Panc1 (cell line): ENCODE results near the gene PRR13. TPM values are rescaled to one million over a fixed set of nuclear protein-coding genes. Genes with fewer than 3 reads are reported as not detected.

Experiments
- ATAC-seq: fragments of 200-7000 bp; cut with Tn5 transposase; 2 replicates; pipeline ENCODE4 v1.9.1; 2020; ENCODE audit warnings: mild to moderate bottlenecking, moderate library complexity
- BruUV-seq: library from RNA; stranded (reverse); fragments of 400-500 nt; replicated peaks from 2 replicates; lab custom pipeline; 2021; lab: Mats Ljungman, UMichigan
- CTCF ChIA-PET: fragments of 300-600 bp; sonication (Branson Sonifier 250); formaldehyde crosslinking; loops from one replicate; lab custom pipeline; 2022; ENCODE audit warnings: antibody characterized with exemption; lab: Charles Lee
- POLR2A ChIA-PET: fragments of 300-600 bp; sonication (Branson Sonifier 250); formaldehyde crosslinking; loops from one replicate; lab custom pipeline; 2022; ENCODE audit warnings: antibody characterized with exemption; lab: Charles Lee
- DNase-seq: peaks from one replicate; pipeline ENCODE4 v3.0.0-alpha.2; 2010; ENCODE audit warnings: low read depth, low spot score
- H3K27ac ChIP-seq: 2 replicates; pipeline ENCODE4 v1.5.1; 2011; ENCODE audit warnings: mild to moderate bottlenecking, low read length, inconsistent platforms
- H3K27me3 ChIP-seq: fragments of 200-500 bp; sonication (Bioruptor generic); 2 replicates; pipeline ENCODE4 v1.6.0; 2014; ENCODE audit warnings: low read length, inconsistent platforms; ENCODE audit not compliant: control insufficient read depth, insufficient read depth
- H3K36me3 ChIP-seq: fragments of 200-500 bp; sonication (Bioruptor generic); 2 replicates; pipeline ENCODE4 v1.5.1; 2014; ENCODE audit warnings: inconsistent platforms, mild to moderate bottlenecking, low read length, moderate library complexity; ENCODE audit not compliant: control insufficient read depth, insufficient read depth
- H3K4me1 ChIP-seq: 2 replicates; pipeline ENCODE4 v1.5.1; 2011; ENCODE audit warnings: inconsistent platforms, mild to moderate bottlenecking, low read length, moderate library complexity; ENCODE audit not compliant: control insufficient read depth, insufficient read depth
- H3K4me3 ChIP-seq, 2 experiments: 2 replicates each; pipeline ENCODE4 v1.5.1; 2011 to 2012; ENCODE audit warnings: low read depth in 2 of 2, low read length in 2 of 2, mild to moderate bottlenecking in 2 of 2, inconsistent platforms in 1 of 2, moderate library complexity in 1 of 2
- H3K9me3 ChIP-seq: fragments of 200-500 bp; sonication (Bioruptor generic); 2 replicates; pipeline ENCODE4 v1.5.1; 2014; ENCODE audit warnings: low read depth, mild to moderate bottlenecking, inconsistent platforms, low read length, moderate library complexity; ENCODE audit not compliant: control insufficient read depth, insufficient read depth
- POLR2AphosphoS5 ChIP-seq: IDR thresholded peaks from 2 replicates; pipeline ENCODE4 v1.6.1; 2012; ENCODE audit warnings: mild to moderate bottlenecking, low read depth, low read length, moderate library complexity
- SIN3A ChIP-seq: IDR thresholded peaks from 2 replicates; pipeline ENCODE4 v1.6.1; 2012; ENCODE audit warnings: low read depth, mild to moderate bottlenecking, low read length, moderate library complexity, borderline replicate concordance; ENCODE audit not compliant: insufficient read depth
- TCF7L2 ChIP-seq: IDR thresholded peaks from 2 replicates; pipeline ENCODE4 v1.6.1; 2011; ENCODE audit warnings: mild to moderate bottlenecking, low read depth, low read length, inconsistent platforms
- in situ Hi-C: cut with HindIII; loops from 2 replicates; pipeline ENCODE4 v1.10.0; 2016; ENCODE audit warnings: low sequenced_read_pairs, low pct_unique_long_range_greater_than_20kb
- intact Hi-C: fragments of 100-400 bp; cut with micrococcal nuclease; formaldehyde crosslinking; loops from one replicate; pipeline ENCODE4 v1.10.0; 2022; ENCODE audit not compliant: unreplicated experiment
- total RNA-seq: library from RNA; stranded (reverse); gene quantifications from one replicate; pipeline ENCODE4 v1.2.1, GENCODE V29; 2021; ENCODE audit not compliant: unreplicated experiment
- TF ChIP-seq, protein P1 (sequence below): fragments of 450-650 bp; IDR thresholded peaks from 2 replicates; pipeline ENCODE4 v1.5.1; 2017; ENCODE audit warnings: mild to moderate bottlenecking
- TF ChIP-seq, protein P2 (sequence below), 2 experiments: IDR thresholded peaks; 2 replicates each; pipeline ENCODE4 v1.6.1; 2011 to 2012; ENCODE audit warnings: low read depth in 2 of 2, control low read depth in 1 of 2, low read length in 1 of 2, mild to moderate bottlenecking in 1 of 2, moderate library complexity in 1 of 2; ENCODE audit not compliant: insufficient read depth in 1 of 2

Gene PRR13
- total RNA-seq, 1 experiment from 2014 or later = 454 TPM

DNA sequence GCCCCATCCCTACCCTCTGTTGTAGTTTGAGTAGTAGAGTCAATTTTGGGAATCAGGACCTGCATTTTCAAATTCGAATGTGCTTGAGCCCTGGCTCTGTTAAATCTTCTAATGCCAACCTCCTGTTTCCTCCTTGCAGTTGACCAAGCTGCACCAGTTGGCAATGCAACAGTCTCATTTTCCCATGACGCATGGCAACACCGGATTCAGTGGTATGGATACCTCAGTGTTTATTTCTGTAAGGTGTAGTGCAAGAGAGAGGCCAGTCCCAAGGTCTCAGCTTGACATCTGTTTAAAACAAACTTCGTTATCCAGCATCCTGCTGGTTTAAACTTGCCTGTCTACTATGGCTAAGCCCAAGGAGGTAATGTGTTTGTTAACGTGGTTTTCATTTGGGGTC is 25.5 kb downstream of the PRR13 start:
- POLR2A ChIA-PET = interaction anchor here (0.7 kb wide), 1 partner anchor 168 kb away, joined by 4 read pairs; the partner anchor contains the start of gene MYG1
- no peak overlapping the region for H3K4me3 ChIP-seq
- intact Hi-C loops = no loop called here
- CTCF ChIA-PET = no interaction called here
- TF ChIP-seq, protein P1, sequence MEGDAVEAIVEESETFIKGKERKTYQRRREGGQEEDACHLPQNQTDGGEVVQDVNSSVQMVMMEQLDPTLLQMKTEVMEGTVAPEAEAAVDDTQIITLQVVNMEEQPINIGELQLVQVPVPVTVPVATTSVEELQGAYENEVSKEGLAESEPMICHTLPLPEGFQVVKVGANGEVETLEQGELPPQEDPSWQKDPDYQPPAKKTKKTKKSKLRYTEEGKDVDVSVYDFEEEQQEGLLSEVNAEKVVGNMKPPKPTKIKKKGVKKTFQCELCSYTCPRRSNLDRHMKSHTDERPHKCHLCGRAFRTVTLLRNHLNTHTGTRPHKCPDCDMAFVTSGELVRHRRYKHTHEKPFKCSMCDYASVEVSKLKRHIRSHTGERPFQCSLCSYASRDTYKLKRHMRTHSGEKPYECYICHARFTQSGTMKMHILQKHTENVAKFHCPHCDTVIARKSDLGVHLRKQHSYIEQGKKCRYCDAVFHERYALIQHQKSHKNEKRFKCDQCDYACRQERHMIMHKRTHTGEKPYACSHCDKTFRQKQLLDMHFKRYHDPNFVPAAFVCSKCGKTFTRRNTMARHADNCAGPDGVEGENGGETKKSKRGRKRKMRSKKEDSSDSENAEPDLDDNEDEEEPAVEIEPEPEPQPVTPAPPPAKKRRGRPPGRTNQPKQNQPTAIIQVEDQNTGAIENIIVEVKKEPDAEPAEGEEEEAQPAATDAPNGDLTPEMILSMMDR = no peak
- no peak; the same call in 1 of the 2 replicates for TF ChIP-seq POLR2AphosphoS5
- TF ChIP-seq SIN3A = no peak
- H3K4me1 ChIP-seq = peaks cover 6% of the 10 kb centered on the region; the same call in 1 of the 2 replicates
- DNase-seq (no peak), ATAC-seq (no peak)
- no peaks in the 10 kb centered on the region for H3K27me3 ChIP-seq
- no peak overlapping the region for H3K27ac ChIP-seq
- BruUV-seq = no TSS peak
- in situ Hi-C loops = no loop called here
- peaks cover 84% of the 10 kb centered on the region for H3K36me3 ChIP-seq
- H3K9me3 ChIP-seq = no peaks in the 10 kb centered on the region

DNA sequence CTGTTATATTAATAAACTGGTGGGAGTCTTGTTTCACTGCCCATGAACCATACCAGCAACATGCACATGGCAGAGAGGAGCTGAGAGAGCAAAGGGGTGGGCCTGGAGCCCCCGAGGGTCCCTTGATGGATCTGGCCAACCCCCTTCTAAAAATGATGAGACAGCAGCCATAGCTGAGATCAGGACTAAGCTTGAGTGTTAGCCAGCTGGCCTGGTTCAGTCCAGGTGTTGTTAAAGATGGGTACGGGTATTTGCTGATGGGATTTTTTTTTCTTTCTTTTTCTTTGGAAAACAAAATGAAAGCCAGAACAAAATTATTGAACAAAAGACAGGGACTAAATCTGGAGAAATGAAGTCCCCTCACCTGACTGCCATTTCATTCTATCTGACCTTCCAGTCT is 26.3 kb downstream of the PRR13 start:
- H3K4me1 ChIP-seq = peaks cover 5% of the 10 kb centered on the region; the same call in 1 of the 2 replicates
- ChIA-PET POLR2A (interaction anchor here (0.7 kb wide), 1 partner anchor 169 kb away, joined by 4 read pairs; the partner anchor contains the start of gene MYG1), CTCF (no interaction called here)
- H3K4me3 ChIP-seq = no peak overlapping the region
- TSS peak; percentile 42 for BruUV-seq
- no peak for ATAC-seq
- no peak for DNase-seq
- H3K36me3 ChIP-seq = peaks cover 83% of the 10 kb centered on the region
- H3K27ac ChIP-seq = no peak overlapping the region
- in situ Hi-C loops = no loop called here
- H3K27me3 ChIP-seq = no peaks in the 10 kb centered on the region
- intact Hi-C loops = no loop called here
- no peak for TF ChIP-seq TCF7L2
- TF ChIP-seq, protein P2, sequence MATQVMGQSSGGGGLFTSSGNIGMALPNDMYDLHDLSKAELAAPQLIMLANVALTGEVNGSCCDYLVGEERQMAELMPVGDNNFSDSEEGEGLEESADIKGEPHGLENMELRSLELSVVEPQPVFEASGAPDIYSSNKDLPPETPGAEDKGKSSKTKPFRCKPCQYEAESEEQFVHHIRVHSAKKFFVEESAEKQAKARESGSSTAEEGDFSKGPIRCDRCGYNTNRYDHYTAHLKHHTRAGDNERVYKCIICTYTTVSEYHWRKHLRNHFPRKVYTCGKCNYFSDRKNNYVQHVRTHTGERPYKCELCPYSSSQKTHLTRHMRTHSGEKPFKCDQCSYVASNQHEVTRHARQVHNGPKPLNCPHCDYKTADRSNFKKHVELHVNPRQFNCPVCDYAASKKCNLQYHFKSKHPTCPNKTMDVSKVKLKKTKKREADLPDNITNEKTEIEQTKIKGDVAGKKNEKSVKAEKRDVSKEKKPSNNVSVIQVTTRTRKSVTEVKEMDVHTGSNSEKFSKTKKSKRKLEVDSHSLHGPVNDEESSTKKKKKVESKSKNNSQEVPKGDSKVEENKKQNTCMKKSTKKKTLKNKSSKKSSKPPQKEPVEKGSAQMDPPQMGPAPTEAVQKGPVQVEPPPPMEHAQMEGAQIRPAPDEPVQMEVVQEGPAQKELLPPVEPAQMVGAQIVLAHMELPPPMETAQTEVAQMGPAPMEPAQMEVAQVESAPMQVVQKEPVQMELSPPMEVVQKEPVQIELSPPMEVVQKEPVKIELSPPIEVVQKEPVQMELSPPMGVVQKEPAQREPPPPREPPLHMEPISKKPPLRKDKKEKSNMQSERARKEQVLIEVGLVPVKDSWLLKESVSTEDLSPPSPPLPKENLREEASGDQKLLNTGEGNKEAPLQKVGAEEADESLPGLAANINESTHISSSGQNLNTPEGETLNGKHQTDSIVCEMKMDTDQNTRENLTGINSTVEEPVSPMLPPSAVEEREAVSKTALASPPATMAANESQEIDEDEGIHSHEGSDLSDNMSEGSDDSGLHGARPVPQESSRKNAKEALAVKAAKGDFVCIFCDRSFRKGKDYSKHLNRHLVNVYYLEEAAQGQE (IDR thresholded peaks at IDR 0.05; ENCODE audit: insufficient read depth in 1 of 2, low read depth in 2 of 2, low read length in 1 of 2) = no peak
- no peak for TF ChIP-seq SIN3A
- TF ChIP-seq, protein P1 = no peak
- H3K9me3 ChIP-seq = no peaks in the 10 kb centered on the region
